DMS114 treated with DMSO at 0.1 percent for 48 hours (cell line): ENCODE data around the gene MXRA7.
"Not testable (repeated sequence)": the region's sequence is repeated elsewhere in the genome, so short reads cannot be mapped to it uniquely, and the experiment has no call there.

Experiments used
- DNase-seq: peaks from one replicate; lab custom pipeline; 2025; ENCODE audit not compliant: unreplicated experiment; lab: John Stamatoyannopoulos, UW

MXRA7 gene

GRCh38 chr17:76735586-76736348 is 25.0 kb upstream of the MXRA7 start:
- no peak for DNase-seq

- DNase-seq: no peak
These were observed 24.2 kb upstream of the MXRA7 start for GRCh38 chr17:76735006-76735405.

GRCh38 chr17:76734080-76734840 is 23.5 kb upstream of the MXRA7 start:
- no peak for DNase-seq

DNA sequence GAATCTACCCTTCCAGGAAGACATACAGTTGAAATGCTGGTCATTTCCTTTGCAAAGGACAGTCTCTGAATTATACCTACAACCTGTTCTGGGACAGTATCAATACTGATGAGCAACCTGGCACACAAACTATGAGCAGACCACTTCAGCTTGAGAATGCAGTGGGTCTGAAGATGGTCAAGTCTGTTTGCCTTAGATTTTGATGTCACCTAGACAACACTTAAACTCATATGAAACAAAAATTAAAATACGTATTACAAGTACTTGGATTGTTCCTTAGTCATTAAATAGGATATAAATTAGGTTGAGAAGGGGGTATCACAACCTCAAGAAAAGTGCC is 22.8 kb upstream of the MXRA7 start:
- DNase-seq: no peak

GRCh38 chr17:76732734-76733617 is 22.2 kb upstream of the MXRA7 start:
- no peak for DNase-seq

DNA sequence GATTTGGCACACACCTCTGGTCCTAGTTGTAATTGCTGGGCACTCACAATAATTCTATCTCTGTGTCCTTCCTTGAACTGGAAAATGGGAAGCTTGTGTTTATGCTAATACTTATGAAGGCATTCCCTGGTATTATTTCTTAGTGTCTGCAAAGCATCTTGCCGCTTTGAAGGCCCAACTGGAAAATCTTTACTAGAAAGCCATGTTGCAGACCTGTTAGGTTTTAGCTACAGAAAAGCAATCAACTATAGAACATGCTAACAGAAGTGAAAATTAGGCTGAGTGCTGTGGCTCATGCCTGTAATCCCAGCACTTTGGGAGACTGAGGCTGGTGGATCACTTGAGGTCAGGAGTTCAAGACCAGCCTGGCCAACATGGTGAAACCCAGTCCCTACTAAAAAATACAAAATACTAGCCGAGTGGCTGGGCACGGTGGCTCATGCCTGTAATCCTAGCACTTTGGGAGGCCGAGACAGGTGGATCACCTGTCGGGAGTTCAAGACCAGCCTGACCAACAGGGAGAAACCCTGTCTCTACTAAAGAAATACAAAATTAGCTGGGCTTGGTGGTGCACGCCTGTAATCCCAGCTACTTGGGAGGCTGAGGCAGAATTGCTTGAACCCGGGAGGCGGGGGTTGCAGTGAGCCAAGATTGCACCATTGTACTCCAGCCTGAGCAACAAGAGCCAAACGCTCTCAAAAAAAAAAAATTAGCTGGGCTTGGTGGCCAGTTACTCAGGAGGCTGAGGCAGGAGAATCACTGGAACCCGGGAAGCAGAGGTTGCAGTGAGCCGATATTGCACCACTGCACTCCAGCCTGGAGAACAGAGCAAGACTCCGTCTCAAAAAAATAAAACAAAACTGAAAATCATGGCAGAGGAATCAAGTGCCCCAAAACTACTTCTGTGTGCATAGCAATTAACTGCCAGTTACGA is 21.3 kb upstream of the MXRA7 start:
- DNase-seq: not testable (repeated sequence)

GRCh38 chr17:76727745-76728456 is 17.1 kb upstream of the MXRA7 start:
- no peak for DNase-seq

DNA sequence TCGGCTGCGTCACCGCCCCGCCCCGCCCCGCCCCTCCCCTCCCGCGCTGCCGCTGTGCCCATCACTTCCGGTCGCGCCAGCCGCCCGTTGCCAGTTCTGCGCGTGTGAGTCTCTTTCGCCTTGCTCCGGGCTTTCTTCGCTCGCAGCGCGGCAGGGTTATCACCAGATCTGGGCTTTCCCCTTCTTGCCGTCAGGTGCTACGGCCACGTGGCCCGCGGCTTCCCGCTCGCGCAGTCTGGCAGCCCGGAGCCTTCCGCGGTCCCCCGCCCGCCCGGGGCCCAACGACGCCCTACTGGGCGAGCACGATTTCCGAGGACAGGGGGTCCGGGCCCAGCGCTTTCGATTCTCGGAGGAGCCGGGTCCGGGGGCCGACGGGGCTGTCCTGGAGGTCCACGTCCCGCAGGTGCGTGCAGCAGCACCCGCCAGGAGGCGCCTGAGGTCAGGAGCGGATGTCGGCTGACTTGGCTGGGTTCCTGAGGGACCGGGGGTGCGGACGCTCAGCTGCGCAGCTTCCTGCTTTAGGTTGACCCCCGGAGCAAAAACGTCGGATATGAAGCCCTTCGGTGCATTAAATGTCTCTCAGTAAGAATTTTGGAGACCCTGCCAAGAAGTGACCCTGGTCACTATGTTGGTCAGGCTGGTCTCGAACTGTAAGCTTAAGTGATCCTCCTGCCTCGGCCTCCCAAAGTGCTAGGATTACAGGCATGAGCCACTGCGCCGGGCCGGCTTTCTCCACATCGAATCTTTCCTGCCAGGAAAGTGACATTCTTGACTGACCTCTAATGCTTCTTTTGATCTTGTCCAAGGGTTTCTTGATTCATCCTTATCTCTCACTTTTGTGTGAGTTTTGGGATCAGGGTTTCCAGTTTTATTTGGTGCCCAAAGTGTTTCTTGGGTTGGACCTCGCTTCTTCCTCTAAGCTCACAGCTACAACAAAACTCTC is 16.3 kb upstream of the MXRA7 start, which contains the start of gene METTL23:
TSS of gene METTL23 (plus strand) at position 64 of the 943 bp plus-strand sequence. CDS start 2,872 bp downstream, outside the sequence.
- no peak for DNase-seq

- peak; percentile 95 for DNase-seq
These were observed 15.5 kb upstream of the MXRA7 start, which contains the start of gene JMJD6 for GRCh38 chr17:76726231-76726775. Gene JMJD6 (minus strand): TSS chr17:76726606. CDS start chr17:76726475, 131 bp downstream.

GRCh38 chr17:76725580-76726230 is 14.9 kb upstream of the MXRA7 start:
- peak; percentile 35 for DNase-seq

- no peak for DNase-seq
These were observed 13.0 kb upstream of the MXRA7 start for GRCh38 chr17:76723812-76724211.

DNA sequence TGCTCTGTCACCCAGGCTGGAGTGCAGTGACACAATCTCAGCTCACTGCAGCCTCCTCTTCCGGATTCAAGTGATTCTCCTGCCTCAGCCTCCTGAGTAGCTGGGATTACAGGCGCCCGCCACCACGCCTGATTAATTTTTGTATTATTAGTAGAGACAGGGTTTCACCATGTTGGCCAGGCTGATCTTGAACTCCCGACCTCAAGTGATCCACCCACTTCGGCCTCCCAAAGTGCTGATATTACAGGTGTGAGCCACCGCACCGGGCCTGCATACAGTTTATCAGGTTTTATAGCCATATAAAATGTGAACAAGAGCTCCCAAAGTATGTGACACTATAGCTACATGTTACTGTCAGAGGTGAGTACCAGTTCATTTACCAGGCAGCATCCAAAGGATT is 12.2 kb upstream of the MXRA7 start:
- DNase-seq: not testable (repeated sequence)

- no peak for DNase-seq
These were observed 11.5 kb upstream of the MXRA7 start for GRCh38 chr17:76722279-76722678.

DNA sequence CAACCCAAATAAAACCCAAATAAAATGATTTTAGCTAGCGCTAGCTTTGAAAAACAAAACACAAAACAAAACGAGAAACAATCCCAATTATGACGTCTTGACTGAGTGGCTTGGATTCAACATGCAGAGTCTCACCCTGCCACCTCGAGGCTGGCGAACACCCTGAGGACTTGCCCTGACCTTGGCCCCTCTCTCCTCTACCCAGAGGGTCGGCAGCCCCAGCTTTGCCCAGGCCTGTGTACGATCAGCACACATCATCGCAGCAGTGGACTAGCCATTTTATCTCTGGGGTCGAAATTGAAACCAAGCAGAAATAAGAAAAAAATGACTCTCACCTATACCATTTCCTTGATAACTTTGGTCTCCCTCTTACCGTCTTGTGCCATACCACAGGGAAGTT is 10.7 kb upstream of the MXRA7 start:
- no peak for DNase-seq

- DNase-seq: no peak
These were observed 10.2 kb upstream of the MXRA7 start for GRCh38 chr17:76720941-76721340.

DNA sequence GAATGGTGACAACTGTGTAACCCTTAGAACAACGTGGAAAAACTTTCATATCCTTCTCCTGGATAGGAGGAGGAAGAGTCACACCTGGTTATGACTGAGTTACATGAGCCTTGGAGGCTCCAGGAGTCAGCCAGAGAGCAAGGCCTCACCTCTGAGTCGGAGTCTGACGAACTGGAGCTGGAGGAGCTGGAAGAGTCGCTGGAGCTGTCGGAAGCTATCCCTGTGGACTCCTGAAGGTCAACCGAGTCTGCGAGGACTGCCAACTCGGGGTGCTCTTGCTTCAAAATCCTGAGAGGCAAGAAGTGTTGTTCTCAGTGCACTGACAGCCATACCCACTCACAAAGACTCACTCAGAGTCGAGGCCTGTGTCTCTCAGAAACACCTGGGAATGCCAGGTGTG is 9.4 kb upstream of the MXRA7 start:
- no peak for DNase-seq

- DNase-seq: no peak
These were observed 7.8 kb upstream of the MXRA7 start for GRCh38 chr17:76718516-76718915.

DNA sequence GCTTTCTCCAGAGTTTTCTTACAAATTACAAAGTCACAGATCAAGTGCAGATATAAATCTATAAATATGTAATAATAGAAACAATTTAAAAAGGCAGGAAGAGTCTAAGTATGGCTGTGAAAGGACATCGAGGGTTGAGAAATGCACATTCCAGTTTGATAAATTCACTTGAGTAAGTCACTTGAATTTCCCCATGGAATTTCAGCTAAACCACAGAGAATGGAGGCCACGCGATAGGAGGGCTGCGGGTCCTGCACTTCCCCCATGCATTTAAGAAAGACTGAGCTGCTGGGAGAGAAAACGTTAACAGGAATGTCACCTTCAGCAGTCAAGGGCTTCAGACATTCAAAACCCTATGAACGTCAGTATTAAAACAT is 6.1 kb upstream of the MXRA7 start:
- no peak for DNase-seq
